GM12801 (cell line): ENCODE results near the gene ACTA2.

ENCODE experiments used
- TF ChIP-seq, protein P1 (sequence below): IDR thresholded peaks from one replicate; pipeline ENCODE4 v1.5.1; 2011; ENCODE audit warnings: control low read depth; ENCODE audit not compliant: insufficient read length; ENCODE audit errors: extremely low read depth

Gene ACTA2

DNA sequence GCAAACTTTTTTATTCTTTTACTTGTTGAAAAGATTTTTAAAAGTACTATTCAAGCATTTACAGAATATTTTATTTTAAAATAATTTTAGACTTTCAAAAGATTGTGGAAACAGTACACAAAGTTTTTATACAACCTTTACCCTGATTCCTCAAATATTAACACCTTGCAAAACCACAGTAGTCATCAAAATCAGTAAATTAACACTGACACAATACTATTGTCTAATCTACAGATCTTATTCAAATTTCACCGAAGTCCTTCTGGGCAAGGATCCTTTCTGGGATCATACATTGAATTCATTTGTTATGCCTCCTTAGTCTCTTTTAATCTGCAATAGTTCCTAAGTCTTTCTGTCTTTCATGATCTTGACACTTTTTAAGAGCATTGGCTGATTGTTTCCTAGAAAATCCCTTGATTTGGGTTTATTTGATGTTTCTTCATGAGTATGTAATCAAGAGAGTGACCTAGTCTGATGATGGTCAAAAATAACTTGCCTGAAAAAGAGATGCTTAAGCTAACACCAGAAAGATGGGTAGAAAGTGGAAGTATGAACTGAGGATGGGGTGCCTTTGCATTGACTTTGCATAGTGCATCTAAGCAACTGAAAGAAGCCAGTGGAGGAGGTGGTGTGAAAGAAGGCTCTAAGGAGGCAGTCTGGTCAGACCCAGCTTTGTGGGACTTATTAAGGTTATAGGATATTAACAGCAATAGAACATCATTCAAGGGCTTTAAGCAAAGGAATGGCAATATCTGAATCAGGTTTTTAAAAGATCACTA is 62.8 kb downstream of the ACTA2 start:
- TF ChIP-seq, protein P1, sequence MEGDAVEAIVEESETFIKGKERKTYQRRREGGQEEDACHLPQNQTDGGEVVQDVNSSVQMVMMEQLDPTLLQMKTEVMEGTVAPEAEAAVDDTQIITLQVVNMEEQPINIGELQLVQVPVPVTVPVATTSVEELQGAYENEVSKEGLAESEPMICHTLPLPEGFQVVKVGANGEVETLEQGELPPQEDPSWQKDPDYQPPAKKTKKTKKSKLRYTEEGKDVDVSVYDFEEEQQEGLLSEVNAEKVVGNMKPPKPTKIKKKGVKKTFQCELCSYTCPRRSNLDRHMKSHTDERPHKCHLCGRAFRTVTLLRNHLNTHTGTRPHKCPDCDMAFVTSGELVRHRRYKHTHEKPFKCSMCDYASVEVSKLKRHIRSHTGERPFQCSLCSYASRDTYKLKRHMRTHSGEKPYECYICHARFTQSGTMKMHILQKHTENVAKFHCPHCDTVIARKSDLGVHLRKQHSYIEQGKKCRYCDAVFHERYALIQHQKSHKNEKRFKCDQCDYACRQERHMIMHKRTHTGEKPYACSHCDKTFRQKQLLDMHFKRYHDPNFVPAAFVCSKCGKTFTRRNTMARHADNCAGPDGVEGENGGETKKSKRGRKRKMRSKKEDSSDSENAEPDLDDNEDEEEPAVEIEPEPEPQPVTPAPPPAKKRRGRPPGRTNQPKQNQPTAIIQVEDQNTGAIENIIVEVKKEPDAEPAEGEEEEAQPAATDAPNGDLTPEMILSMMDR: no peak

DNA sequence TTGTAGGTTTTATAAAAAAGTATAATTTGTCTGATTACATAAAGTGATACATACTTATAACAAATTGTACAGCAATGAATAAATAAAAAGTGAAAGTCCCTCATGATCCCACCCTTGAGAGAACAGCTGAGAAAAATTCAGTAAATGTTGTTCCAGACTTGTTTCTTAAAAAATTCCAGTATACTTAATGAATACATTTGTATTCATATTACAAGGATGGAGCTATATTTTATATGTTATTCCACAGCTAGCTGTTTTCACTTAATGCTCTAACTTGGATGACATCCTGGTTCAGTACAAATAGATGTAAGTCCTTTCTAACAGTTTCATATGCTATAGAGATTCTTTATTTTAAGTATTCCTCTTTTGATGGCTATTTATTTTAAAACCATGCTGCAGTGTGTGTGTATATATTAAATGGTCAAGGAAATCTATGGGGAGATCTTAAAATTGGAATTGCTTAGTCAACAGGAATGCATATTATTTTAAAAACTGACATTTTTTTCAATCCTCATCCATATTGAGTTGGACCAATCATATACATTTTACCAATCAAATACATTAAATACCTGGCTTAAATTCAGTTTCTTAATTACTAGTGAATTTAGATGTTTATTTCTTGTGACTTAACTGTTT is 63.6 kb downstream of the ACTA2 start:
- TF ChIP-seq, protein P1: no peak

DNA sequence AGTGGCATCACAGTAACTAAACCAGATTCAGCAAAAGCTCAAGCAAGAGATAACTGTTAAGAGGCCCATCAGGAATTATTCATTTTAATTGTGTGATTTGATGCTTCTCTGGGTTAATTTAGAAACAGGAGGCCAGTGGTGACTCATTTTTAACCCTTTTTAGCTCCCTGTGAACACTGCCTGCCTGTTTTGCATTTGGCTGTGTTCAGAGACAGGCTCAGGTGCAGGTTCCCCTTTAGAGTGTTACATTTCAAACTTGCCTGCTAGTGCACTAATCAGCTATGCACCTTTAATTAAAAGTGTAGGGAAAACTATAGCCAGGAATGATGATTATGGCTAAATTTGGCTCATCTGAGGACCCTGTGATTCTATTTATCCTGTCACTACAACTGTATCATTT is 66.0 kb downstream of the ACTA2 start:
- TF ChIP-seq, protein P1: no peak
